Esophagus squamous epithelium (tissue), 5 donors: ENCODE results near the gene CCDC183. TPM values are rescaled to one million over a fixed set of nuclear protein-coding genes. Genes with fewer than 3 reads are reported as not detected.
"Not testable (repeated sequence)": the region's sequence is repeated elsewhere in the genome, so short reads cannot be mapped to it uniquely, and the experiment has no call there.

Source experiments
- DNase-seq: peaks from one replicate; lab custom pipeline; 2025; lab: John Stamatoyannopoulos, UW
- H3K27ac ChIP-seq, 4 donors: fragments of 200-600 bp; sonication (generic); one replicate each; pipeline ENCODE4 v1.5.1; 2016 to 2019; ENCODE audit warnings: mild to moderate bottlenecking in 1 of 4
- H3K27me3 ChIP-seq, 4 donors: fragments of 200-600 bp; sonication (generic); 1 replicate in 3 of 4; 2 replicates in 1 of 4; pipeline versions ENCODE4 v1.5.1 to v1.6.0; 2017 to 2021; ENCODE audit warnings: antibody characterized with exemption in 1 of 4
- H3K36me3 ChIP-seq, 3 donors: fragments of 200-600 bp; sonication (generic); one replicate each; pipeline ENCODE4 v1.5.1; 2016 to 2019
- H3K4me1 ChIP-seq, 3 donors: fragments of 200-600 bp; sonication (generic); one replicate each; pipeline ENCODE4 v1.5.1; 2017 to 2019
- H3K4me3 ChIP-seq, 4 donors: fragments of 200-600 bp; sonication (generic); 1 replicate in 3 of 4; 2 replicates in 1 of 4; pipeline ENCODE4 v1.5.1; 2016 to 2019; ENCODE audit warnings: mild to moderate bottlenecking in 2 of 4, moderate library complexity in 1 of 4
- H3K9me3 ChIP-seq, 3 donors: fragments of 200-600 bp; sonication (generic); one replicate each; pipeline ENCODE4 v1.5.1; 2016 to 2019
- POLR2A ChIP-seq, 4 donors: fragments of 450-650 bp; IDR thresholded peaks; one replicate each; pipeline ENCODE4 v1.6.1; 2017; ENCODE audit warnings: antibody characterized with exemption in 4 of 4, mild to moderate bottlenecking in 4 of 4, moderate library complexity in 3 of 4
- WGBS, 2 donors: methylation state at CpG; one replicate each; pipeline ENCODE4 v1.1.5; 2018; 5-methylcytosine and 5-hydroxymethylcytosine counted together
- intact Hi-C: fragments of 100-400 bp; cut with DNase I; formaldehyde crosslinking; loops from one replicate; pipeline ENCODE4 v1.15.0; 2022
- total RNA-seq, 4 donors: library from RNA; depleted of rRNA; stranded (reverse); fragments of >200 nt; gene quantifications; one replicate each; pipeline ENCODE4 v1.1.0, GENCODE V29; 2016
- TF ChIP-seq, protein P1 (sequence below), 6 experiments: fragments of 450-650 bp in 4 of 6; fragments of 200-600 bp in 2 of 6; sonication (generic) in 2 of 6; IDR thresholded peaks; one replicate each; pipeline ENCODE4 v1.5.1; 2016 to 2019; ENCODE audit warnings: antibody characterized with exemption in 6 of 6, mild to moderate bottlenecking in 4 of 6, moderate library complexity in 4 of 6
- donor health status: DM: yes; HTN: yes; CAD: no.

CCDC183 gene
- total RNA-seq, 4 donors from 2014 or later, result 2.1 TPM; not detected in 3

GRCh38 chr9:136762915-136763648, 33.1 kb upstream of the CCDC183 start:
- Histone ChIP-seq H3K36me3 (no peaks in the 10 kb centered on the region), H3K4me3 (no peak overlapping the region), H3K4me1 (peaks cover 0 to 16% (median 0%) of the 10 kb centered on the region in 3 donors), H3K27ac (no peak overlapping the region), H3K27me3 (peaks cover 0 to 90% (median 5%) of the 10 kb centered on the region in 4 donors), H3K9me3 (no peaks in the 10 kb centered on the region)
- intact Hi-C loops, result no loop called here
- TF ChIP-seq, protein P1, sequence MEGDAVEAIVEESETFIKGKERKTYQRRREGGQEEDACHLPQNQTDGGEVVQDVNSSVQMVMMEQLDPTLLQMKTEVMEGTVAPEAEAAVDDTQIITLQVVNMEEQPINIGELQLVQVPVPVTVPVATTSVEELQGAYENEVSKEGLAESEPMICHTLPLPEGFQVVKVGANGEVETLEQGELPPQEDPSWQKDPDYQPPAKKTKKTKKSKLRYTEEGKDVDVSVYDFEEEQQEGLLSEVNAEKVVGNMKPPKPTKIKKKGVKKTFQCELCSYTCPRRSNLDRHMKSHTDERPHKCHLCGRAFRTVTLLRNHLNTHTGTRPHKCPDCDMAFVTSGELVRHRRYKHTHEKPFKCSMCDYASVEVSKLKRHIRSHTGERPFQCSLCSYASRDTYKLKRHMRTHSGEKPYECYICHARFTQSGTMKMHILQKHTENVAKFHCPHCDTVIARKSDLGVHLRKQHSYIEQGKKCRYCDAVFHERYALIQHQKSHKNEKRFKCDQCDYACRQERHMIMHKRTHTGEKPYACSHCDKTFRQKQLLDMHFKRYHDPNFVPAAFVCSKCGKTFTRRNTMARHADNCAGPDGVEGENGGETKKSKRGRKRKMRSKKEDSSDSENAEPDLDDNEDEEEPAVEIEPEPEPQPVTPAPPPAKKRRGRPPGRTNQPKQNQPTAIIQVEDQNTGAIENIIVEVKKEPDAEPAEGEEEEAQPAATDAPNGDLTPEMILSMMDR (IDR thresholded peaks at IDR 0.05), result no peak
- no peak for TF ChIP-seq POLR2A (IDR thresholded peaks at IDR 0.05)
- WGBS, 2 donors, result 26% methylated on average over 5 to 13 of the region's 37 CpGs
- no peak for DNase-seq

GRCh38 chr9:136763649-136764035, 32.5 kb upstream of the CCDC183 start:
- intact Hi-C loops, result no loop called here
- no peak for DNase-seq
- Histone ChIP-seq H3K9me3 (no peaks in the 10 kb centered on the region), H3K4me1 (peaks cover 0 to 16% (median 0%) of the 10 kb centered on the region in 3 donors), H3K27ac (no peak overlapping the region), H3K36me3 (no peaks in the 10 kb centered on the region), H3K27me3 (peaks cover 0 to 92% (median 5%) of the 10 kb centered on the region in 4 donors), H3K4me3 (no peak overlapping the region)
- WGBS, 2 donors, result no CpG with 5 or more reads among the region's 14 CpGs
- TF ChIP-seq, protein P1 (IDR thresholded peaks at IDR 0.05), result no peak
- TF ChIP-seq POLR2A (IDR thresholded peaks at IDR 0.05), result no peak

DNA sequence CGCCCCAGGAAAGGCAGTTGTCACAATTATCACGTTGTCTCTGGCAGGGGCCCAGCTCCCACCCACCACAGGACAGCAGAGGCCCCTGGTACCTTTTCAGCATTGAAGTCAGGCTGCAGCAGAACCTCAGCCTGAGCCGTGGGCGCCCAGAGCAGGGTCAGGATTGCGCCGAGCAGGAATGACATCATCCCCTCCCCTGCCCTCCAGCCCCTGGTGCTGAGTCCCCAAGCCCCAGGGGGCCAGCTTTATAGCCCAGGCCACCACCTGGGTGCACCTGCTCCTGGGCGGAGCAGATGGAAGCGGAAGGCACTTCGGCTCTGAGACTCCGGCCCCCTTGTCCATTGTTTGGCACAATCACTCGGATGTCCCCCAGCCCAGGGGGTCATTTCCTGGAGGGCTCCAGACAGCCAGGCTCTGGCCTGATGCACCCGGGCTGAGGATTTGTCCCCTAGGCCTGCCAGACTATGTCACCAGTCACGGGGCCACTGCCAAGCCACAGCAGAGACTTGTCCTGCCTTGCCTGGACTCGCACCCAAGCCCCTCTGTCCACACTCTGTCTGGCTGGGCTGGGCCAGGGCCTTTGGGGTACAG, 31.7 kb upstream of the CCDC183 start, which contains the start of gene LCN15:
TSS of gene LCN15 (minus strand) at position 218 of the 591 bp plus-strand sequence. CDS start at position 188, 30 bp downstream.
- DNase-seq, result no peak

DNA sequence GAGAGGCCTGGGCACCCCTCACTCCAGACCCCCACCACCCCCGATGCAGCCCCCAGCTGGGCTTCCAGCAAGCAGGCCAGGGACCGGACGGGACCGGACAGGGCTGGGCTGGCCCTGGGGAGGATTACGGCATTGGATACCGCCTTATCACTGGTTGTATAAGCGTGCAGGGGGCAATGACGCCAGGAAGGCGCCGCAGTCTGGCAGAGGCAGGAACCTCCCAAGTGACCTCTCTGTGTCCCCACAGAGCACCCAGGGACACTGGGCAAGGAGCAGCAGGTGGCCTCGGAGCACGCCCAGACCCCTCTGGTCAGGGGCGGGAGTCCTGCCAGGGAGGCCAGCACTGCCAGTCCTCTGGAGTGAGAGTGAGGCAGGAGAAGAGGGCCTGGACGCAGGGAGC, 31.1 kb upstream of the CCDC183 start:
- peaks cover 0 to 20% (median 0%) of the 10 kb centered on the region in 3 donors for H3K4me1 ChIP-seq
- no peak for DNase-seq
- WGBS, 2 donors, result 71 to 89% methylated on average over 1 of the region's 14 CpGs
- H3K9me3 ChIP-seq, result no peaks in the 10 kb centered on the region
- intact Hi-C loops, result no loop called here
- no peak overlapping the region for H3K4me3 ChIP-seq
- H3K27me3 ChIP-seq, result peaks cover 0 to 83% (median 5%) of the 10 kb centered on the region in 4 donors
- TF ChIP-seq, protein P1 (IDR thresholded peaks at IDR 0.05), result no peak
- TF ChIP-seq POLR2A (IDR thresholded peaks at IDR 0.05), result no peak
- no peak overlapping the region for H3K27ac ChIP-seq
- H3K36me3 ChIP-seq, result no peaks in the 10 kb centered on the region

More for the DNA sequence above, 31.7 kb upstream of the CCDC183 start, which contains the start of gene LCN15:
- TF ChIP-seq, protein P1 (IDR thresholded peaks at IDR 0.05), result no peak
- TF ChIP-seq POLR2A (IDR thresholded peaks at IDR 0.05), result no peak
- H3K36me3 ChIP-seq, result no peaks in the 10 kb centered on the region
- peaks cover 0 to 89% (median 5%) of the 10 kb centered on the region in 4 donors for H3K27me3 ChIP-seq
- no peaks in the 10 kb centered on the region for H3K9me3 ChIP-seq
- H3K4me3 ChIP-seq, result no peak within 1 kb of the TSS
- 33 to 60% methylated on average over 4 to 8 of the region's 14 CpGs for WGBS, 2 donors
- intact Hi-C loops, result no loop called here
- peaks cover 0 to 16% (median 0%) of the 10 kb centered on the region in 3 donors for H3K4me1 ChIP-seq
- H3K27ac ChIP-seq, result no peak within 1 kb of the TSS

- DNase-seq, H3K9me3 ChIP-seq, intact Hi-C loops, H3K27ac ChIP-seq, H3K36me3 ChIP-seq, H3K4me3 ChIP-seq: not testable (repeated sequence)
- peaks cover 0 to 13% (median 0%) of the 10 kb centered on the region in 3 donors for H3K4me1 ChIP-seq
- H3K27me3 ChIP-seq, result peaks cover 0 to 74% (median 5%) of the 10 kb centered on the region in 4 donors
- WGBS, 2 donors, result 54 to 57% methylated on average over 13 to 14 of the region's 14 CpGs
Observed at GRCh38 chr9:136765745-136766409, 30.3 kb upstream of the CCDC183 start.
